HG02678 (cell line): ENCODE results near the gene MLIP.

Source experiments
- ATAC-seq: cut with Tn5 transposase; IDR thresholded peaks from one replicate; pipeline ENCODE4 v1.9.1; 2021; ENCODE audit warnings: mild to moderate bottlenecking, moderate library complexity; ENCODE audit not compliant: unreplicated experiment

The MLIP gene

DNA sequence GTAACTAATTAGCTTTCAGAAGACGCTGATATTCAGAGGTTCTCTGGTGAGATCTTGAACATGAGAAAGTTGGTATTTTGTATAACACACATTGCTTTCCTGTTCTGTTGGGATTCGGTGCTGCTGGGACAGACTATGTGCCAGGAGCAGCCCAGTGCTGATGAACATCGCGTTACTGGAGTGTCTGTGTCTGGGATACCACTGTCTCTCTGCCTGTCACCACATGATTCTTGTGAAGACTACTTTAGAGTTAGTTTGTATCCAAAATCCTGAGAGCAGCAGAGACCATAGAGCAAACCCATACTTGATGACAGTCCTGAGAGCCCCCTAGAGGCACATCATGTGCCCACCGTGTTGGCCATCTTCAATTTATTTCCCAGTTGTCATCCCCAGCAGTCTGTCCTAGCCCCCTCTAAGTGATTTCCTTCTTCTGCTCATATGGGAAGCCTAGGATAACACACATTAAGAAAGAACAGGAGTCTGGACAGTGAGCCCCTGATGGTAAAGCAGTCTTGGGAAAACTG lies 155.2 kb downstream of the MLIP start:
- no peak for ATAC-seq

DNA sequence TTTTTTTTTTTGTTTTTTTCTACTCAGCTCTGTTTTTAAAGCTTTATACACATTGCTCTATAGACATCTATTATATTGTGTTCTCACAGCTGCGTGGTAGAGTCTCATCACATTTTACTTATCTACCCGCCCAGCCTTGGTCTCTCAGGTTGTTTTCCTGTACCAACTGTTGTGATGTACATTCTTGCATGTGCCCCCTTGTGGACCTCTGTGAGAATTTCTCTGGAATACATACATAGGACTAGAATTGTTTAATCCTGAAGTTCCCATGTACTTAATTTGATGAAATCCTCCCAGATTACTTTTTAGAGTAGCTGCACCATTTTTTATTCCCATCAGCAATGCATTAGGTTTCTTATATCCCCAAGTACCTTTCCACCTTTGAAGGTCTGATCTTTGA lies 156.6 kb downstream of the MLIP start:
- ATAC-seq, result no peak

DNA sequence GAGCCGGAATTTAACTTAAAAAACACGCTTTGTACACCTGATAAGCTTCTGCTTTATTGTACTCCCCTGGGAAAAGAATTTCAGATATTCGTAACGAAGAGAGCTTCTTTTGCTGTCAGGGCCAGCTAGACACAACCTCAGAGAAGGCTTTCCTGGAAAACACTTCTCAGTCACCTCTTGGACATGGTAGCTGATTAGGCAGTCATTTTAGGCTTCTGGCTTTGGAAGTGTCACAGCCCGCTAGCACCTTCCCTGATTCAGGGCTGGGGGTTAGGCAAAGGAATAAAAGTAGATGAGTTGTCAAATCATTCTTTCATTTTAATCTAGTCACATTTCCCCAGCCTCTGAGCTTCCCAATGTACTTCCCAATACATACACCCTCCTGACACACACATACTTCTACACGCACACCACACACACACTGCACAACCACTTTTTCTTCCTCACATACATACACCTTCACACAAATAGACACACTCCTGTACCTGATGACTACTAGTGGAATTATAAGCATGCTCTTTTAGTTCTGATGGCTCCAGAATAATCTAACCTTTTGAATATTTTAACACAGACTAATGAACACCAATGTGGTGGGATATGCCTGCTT lies 162.1 kb downstream of the MLIP start:
- no peak for ATAC-seq

DNA sequence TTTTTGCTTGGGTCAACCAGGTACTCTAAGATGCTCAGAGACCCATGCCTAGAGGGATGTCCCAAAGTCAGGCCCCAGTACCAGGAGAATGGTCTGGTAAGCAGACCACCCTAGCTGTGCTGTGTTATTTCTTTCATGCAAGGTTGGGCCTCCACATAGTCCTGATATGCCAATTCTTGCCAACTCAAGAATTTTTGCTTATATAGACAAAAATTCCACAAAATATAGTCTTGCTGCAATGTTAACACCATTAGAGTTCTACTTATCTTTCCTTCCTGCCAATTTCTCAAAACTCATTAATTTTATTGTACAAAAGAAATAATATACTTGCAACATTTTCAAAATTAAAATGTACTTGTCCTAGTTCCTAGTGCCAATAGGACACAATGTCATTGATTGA lies 163.1 kb downstream of the MLIP start:
- no peak for ATAC-seq

DNA sequence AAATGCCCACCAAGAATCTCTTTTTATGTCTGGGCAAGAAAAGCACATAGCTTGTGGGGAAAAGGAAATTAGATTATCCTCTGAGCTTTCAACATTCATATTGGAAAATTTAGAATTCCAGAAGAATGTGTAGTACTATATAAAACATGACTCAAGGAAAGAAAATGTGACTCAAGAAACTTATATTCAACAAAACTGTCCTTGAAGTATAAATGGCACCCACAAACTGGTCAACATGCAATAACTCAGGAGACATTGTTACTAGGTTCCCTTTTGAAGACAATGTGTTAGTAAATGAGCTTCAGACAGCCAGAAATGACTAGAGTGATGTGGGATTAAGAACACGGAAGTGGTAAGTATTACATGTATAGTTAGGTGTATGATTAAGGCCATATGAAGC lies 170.9 kb downstream of the MLIP start:
- ATAC-seq, result no peak

DNA sequence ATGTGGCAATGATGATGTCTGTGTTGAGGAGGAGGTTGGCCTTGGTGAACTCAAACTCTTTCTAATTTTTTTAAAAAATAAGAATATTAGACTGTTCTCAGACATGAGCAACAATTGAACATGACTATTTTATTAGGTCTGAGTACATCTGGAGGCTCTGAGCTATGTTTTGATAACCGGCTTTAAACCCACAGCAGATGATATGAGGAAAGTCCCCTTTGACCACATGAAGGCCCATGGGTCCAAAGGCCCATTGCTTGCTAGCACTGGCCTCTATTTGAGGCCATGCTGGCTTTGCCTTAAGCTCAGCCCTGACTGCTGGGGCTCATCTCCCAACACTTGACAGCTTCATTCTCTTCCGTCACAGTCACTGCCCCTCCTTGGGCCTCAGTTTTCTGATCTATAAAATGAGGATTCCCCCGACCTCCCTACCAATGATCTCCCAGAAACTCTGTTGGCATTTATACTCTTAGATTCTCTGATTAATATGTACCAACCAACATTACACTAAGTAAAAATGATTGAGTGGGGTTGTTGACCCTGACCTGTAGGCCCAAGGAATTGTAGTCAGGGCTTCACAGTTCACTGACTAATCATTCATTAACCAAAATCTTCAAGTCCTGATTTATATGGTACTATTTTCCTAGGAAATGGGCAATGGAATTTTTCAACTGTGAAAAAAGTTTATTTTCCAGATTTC lies 173.1 kb downstream of the MLIP start:
- ATAC-seq, result no peak

DNA sequence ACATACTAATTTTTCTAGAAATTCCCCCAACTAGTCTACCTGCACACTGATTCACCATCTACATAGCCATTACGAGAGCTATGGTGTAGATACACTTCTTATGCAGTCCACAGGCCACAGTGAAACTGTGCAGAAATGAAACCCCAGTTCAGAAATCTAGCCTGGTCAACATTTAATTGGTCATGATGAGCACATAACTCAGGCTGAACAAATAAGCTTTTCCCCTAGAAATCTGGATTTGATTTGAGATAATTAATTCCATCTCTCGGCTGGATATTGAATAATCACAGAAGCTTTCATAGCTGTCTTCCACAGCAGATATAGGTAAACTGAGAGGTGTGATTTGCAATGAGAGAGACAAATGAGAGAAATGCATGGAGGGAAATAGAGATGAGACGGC lies 174.4 kb downstream of the MLIP start:
- no peak for ATAC-seq

DNA sequence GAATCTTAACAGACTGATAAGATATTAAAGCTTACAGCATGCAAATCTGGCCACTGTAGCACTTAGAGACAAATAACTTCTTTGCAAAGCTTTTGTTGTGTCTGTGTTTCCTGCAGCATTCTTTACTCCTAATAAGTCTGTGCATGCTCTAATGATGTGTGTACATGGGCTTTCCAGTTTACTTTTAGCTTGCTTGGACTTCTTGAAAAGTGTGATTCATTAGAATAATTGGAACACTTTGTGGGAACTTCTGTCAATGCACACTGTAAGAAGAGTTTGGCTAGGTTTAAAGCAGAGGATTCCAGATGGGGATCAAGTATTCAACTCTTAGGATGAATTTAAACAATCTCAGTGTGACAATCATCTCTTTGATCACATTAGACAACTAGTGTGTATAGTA lies 174.9 kb downstream of the MLIP start:
- no peak for ATAC-seq

DNA sequence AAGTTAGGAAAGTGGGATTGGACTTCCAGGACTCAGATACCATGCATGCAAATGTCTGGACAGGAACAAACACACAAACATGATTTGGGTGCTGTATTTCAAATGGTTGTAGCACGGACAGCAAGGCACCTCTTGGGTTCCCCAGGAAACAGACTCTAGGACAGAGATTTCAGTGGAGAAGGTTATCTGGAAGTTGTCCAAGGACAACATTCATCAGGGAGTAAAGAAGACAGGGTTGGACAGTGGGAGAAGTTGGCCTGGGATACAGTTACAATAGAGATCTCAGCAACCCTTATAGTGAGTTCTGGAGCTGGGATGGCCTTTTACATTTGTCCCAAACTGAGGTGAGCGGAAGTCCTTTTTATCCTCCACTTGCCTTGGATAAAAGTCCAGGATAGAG lies 177.2 kb downstream of the MLIP start:
- ATAC-seq, result no peak

DNA sequence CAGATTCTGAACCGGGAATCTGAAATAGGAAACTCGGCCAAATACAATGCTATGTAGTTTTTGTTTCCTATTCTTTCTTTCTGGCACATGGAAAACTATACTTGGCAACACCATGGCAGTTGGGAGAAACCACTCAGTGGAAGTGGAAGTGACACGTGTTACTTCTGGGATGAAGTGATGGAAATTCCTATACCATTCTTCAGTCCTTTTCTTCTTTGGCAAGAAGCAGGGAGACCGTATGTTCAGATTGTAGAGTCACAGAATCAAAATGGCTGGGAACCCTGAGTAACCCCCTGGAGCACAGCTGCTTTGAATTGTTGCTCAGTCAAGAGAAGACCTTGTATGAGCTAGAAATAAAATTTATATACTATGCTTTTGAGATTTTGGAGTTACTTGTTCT lies 178.2 kb downstream of the MLIP start:
- no peak for ATAC-seq

DNA sequence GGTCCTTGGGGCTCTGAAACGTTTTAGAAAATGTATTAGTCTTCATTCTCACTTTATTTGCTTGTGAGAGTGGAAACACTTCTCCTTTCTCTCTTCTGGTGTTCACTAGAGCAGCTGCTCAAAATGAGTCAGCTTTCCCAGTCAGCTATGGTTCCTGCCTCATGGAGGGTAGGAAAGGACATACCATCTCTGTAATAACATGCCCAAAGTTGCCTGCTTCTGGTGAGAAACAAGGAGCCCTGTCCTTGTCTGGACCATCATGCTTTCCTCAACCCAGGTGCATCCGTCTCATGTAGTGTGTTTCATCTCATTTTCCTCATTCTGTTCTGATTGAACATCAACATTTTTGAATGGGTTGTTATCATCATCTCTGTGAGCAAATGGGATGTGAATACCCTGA lies 179.9 kb downstream of the MLIP start:
- peak; percentile 70 for ATAC-seq

DNA sequence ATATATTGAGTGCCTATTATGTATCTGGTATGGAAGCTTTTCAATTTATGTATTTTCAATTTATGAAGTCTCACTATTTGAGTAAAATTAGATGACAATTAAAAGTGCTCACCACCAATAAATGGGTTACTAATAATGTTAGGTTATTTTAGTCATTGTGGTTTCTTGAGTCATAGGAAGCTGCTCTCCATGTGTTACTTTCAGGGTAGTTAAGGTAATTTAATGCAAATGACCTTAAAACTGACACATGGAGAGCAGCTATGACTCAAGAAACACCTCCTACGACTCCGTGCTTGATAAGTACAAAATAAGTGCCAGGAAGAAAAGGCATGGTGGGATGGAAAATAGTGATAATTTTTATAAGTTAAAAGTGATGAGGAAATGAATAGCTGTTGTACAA lies 180.5 kb downstream of the MLIP start:
- ATAC-seq, result peak; percentile 91

DNA sequence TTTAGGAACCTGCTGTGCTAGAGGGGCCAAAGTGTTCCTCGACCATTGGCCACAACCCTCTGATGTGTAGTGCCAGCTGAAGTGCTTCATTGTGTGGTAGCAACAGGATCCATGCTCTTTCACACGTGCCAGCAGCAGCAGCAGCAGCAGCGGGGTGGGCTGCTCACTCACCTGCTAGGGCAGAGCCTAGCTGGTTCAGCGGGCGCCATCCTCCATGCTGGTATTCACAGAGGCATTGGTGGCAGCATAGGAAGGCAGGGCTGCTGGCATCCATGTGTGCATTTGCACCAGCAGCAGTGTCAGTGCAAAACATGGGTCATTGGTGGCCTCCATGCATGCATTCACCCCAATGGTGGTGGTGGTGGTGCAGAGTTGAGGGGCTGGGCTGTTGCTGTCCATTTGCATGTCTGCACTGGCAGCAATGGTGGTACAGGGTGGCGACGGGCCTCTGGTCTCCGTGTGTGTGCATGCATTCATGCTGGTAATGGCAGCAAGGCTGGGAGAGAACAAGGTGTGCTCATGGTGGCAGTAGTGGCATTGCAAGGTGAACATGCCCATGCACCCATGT lies 183.8 kb downstream of the MLIP start:
- no peak for ATAC-seq

DNA sequence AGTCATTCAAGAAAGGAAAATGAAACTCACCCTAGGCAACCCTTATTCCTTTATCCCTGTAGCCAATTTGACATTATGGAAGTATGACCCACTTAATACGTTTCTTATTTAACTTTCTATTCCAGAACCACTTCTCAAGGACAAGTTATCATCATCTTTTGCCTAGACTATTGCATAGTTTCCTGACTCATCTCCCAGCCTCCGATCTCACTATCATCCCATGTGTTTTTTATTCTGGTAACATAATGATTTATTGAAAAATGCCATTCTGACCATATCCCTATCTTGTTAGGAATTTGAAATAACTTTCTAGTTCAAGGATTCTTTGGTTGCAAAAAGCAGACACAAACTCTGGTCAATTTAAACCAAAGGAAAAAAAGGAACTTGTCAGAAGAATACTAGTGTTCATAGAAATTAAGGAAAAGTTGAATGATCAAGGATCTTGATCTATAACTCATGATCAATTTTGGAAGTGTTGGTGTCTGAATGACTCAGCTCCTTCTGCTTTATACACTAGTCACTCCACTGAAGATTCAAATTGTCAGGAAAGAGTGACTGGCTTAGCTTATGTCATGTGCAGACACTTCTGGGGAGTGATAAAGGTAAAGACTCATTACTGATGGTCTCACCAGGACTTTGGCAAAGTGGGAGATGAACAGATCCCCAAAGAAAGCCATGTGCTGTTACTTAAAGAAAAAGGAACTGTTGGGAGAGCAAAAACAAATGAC lies 188.5 kb downstream of the MLIP start:
- ATAC-seq, result no peak

DNA sequence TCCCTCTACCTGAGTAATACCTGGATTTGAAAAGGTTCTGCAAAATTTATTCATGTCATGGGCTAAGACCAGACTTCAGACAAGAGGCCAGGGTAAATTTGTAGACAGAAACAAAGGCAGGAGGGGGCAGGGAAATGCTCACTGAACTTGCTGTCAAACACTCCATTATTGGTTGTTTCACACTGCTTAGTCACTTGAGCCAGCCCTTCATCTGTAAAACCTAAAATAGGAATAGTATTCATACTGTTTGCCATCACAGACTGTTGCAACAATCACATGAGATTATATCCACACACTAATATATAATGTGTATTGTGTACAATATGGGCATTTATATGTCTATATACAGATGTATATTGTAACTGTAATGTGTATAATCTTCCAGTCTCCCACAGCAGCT lies 190.5 kb downstream of the MLIP start:
- ATAC-seq, result no peak

DNA sequence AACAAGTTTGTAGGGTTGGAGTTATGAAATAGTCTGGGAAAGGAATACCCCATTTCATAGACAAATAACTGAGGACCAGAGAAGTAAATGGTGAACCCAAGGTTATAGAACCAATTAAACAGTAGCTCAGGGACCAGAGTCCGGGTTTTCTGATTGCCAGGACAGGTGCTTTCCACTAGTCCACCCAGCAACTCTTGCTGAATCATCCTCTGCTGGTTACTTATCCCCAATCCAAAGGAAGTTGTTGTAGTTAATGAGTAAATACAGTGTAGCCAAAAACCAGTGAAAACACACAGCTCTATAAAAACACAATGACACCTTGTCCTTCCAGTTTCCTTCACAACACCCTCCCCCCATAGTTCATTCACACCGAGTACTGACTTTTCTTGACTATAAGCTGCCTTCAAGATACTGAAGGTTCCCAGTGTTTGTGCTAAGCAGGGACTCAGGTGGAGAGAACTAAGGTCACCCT lies 196.2 kb downstream of the MLIP start:
- peak; percentile 53 for ATAC-seq

DNA sequence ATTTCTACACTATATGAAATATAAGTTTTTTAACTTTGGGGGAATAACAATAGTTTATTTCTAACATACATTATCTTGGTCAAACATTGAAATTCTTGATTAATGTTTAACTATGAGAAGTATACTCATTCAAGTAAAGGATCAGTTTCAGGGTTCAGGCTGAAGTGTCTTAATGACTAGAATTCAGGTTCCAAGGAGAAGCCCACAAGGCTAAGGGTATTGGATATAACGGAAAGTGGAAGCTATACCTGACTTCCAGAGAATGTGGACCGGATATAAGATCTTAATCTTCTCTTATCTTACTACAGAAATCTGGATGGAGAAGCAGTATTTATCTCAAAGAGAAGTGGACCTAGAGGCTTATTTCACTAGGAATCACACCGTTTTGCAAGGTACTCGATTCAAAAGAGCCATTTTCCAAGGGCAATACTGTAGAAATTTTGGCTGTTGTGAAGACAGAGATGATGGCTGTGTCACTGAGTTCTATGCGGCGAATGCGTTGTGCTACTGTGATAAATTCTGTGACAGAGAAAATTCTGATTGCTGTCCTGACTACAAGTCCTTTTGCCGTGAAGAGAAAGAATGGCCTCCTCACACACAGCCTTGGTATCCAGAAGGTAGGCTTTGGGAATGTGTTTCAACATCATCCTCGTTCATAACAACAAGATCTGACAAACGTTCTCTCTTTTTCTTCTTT lies 197.2 kb downstream of the MLIP start, which contains the start of gene TINAG:
TSS of gene TINAG (plus strand) at position 153 of the 697 bp plus-strand sequence. CDS start at position 263, 110 bp downstream.
- ATAC-seq, result peak; percentile 48

DNA sequence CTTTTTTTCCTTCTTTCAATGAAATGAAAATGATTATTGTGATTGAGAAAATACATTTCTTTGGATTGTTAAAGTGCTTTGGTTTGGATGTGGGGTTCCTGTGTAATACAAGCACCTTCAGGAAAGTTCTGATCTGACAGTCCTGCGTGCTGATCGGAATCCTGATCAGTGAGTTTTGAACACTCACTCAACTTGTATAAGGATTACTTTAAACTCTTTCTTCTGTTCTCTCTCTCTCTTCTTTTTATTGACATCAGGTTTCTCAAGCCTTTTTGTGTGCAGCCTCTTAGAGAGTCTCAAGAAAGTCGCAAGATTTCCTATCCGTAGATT lies 197.7 kb downstream of the MLIP start:
- no peak for ATAC-seq

DNA sequence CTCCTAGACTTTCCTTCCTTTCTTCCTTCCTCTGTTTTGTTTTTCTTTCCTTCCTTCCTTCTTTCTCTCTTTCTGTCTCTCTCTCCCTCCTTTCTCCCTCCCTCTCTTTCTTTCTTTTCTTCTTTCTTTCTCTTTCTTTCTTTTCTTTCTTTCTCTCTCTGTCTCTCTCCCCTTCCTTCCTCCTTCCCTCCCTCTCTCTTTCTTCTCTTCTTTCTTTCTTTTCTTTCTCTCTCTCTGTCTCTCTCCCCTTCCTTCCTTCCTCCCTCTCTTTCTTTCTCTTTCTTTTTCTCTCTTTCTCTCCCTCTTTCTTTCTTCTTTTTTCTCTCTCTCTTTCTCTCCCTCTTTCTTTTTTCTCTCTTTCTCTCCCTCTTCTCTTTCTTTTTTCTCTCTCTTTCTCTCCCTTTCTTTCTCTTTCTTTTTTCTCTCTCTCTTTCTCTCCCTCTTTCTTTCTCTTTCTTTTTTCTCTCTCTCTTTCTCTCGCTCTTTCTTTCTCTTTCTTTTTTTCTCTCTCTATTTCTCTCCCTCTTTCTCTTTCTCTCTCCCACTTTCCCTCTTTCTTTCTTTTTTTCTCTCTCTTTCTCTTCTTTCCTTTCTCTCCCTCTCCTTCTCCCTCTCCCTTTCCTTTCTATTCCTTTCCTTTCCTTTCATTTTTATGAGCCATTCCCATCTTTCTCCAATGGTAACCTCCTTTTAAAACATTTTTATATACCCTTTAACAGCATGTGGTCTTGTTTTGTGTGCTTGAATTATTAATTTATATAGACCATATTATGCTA lies 199.3 kb downstream of the MLIP start:
- ATAC-seq, result no peak

DNA sequence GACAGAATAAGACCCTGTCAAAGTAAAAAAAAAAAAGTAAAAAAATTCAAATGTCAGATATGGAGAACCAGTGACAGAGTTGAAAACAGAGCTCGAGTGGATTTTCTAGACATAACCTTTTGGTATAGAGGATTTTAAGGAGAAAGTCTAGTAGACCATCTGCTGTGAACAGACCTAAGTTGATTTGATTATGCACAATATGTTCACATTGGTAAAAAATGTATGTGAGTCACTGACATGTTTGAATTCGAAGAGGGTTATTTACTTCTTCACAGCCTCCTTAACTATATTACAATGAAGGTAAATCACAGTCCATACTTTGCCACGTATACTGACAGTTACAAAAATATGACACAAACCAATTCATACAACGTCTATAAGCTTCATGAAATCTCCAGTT lies 204.4 kb downstream of the MLIP start:
- no peak for ATAC-seq
